HG03045 (cell line): ENCODE data around the gene NSMF.

Experiments
- ATAC-seq: cut with Tn5 transposase; IDR thresholded peaks from one replicate; pipeline ENCODE4 v1.9.1; 2021; ENCODE audit warnings: mild to moderate bottlenecking, moderate library complexity; ENCODE audit not compliant: unreplicated experiment

NSMF gene

DNA sequence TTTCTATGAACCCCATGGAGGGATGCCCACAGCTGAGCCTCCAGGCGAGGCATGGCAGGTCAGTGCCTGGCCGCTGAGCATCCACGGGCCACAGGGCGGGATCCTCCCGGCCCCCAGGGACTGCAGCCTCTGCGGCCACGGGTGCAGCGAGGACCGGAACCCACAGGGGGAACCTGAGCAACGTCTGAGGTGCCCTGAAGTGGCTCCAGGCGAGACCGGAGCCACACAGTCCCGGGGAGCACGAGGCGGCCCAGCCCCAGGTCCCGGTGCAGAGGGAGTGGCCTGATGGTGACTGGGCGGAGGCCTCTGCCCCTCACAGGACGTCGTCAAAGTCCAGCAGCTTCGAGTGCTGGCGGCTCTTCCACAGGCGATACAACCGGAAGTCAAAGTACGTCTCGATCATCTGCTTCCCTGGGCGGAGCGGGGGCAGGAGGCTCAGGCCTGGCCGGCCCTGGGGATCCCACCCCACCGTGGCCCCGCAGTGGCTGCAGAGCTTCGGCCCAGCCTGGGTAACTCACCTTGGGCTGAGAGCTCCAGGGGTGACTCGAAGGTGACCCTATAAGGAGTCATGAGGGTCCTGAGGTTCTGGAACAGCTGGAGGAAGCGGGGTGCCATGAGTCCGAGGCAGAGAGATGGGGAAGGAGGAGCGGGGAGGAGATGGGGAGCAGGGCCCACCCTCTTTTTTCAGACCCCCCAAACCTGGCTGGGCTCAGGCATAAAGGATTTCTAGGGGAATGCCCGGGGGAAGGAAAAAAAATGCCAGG lies 9.9 kb downstream of the NSMF start:
- ATAC-seq, result no peak

DNA sequence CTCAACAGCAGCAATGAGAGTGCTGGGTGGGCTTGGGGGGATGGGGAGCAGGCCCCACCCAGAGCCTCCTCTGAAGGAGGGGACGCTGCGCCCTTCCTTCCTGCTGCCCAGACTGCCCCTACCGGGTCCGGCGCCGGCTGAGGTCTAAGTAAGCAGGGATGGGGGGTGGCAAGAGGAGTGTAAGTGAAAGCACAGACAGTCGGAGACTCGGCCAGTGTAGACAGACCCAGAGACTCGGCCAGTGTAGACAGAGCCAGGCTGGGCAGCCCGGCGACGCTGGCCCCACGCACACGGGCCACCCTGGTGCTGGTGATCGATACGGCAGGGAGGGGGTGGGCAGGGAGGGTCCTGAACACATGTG lies 10.6 kb downstream of the NSMF start:
- ATAC-seq, result no peak

DNA sequence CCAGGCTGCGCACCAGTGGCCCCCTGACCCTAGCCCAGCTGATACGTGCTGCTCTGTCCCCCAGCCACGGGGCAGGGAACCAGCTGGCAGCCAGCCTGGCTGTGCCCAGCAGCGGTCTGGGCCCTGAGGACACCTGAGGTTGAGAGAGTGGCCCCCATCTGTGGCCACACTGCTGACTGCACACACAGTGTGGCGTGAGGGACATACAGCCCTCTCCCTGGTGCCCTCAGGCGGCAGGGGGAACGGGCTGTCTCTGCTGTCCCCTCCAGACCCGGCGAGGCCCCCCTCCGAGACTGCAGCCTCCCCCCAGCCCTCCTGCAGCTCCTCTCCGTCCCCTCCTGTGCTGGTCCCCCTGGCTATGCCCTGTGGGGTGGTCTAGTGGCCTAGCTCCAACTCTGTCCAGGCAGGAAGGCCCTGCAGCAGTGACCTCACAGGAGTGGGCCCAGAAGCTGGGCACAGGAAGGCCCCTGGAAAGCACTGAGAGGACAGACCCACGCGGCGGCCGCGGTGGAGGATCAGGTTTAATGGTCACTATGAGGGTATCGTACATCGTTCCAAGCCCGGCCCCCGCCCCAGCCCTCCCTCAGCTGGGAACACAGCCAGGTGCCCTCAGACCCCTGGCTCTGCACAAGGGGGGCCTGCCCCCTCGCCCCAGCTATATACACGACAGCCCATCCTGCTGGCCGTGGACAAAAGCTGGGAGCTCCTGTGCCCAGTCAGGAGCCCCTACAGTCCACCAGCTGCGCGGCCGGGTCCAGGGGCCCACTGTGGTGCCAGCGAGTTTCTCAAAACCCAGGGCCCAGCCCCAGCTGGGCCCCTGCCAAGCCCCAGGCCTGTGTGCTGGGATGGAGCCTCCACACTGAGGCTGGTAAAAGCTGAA lies 11.2 kb downstream of the NSMF start:
- no peak for ATAC-seq

DNA sequence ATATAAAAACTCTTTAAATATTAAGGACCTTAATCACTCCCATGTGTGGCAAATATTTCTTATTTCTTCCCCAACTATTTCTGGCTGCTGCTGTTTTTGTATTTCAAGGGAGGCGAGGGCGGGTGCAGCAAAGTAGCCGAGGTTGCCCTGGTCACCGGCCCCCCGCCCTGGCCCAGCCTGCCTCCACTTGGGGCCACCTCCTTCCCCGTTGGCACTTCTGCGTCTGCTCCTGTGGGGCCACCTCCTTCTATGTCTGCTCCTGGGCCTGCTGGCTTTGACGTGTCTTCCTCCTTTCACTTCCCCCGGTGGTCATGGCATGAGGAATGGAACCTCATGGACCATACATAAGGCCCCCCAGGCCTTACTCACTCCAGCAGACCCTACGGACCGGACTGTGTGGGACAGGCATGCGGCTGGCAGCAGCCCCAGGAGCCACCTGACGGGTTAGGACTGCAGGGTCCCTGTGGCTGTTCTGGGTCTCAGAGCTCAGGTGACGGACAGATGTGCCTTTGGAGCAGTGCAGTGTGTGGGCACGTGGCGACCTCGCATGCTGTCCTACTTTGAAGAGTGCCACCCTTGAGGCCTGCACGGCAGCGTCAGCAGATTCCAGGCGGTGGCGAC lies 12.2 kb downstream of the NSMF start:
- ATAC-seq, result no peak

DNA sequence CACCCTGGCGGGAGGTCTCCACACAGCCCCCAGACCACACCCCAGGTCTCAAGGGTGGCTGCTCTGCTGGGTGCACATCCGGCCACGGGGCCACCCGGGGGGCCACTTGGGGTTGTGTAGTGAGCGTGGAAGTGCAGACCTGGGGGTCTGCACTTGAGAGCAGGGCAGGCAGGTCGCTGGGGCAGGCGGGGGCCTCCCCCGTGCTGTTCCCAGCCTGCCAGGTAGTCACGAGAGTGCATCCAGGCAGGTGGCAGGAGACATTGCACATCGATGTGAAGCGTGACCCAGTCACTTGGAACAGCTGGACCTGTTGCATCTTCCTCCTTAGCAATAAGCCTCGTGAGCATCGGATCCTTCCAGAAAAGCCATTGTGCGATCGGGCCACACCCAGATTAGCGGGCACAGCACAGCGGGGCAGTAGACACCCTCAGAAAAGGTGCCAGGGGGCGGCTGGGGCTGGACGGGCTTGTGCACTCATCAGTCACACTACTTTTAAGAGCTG lies 13.2 kb downstream of the NSMF start:
- no peak for ATAC-seq

DNA sequence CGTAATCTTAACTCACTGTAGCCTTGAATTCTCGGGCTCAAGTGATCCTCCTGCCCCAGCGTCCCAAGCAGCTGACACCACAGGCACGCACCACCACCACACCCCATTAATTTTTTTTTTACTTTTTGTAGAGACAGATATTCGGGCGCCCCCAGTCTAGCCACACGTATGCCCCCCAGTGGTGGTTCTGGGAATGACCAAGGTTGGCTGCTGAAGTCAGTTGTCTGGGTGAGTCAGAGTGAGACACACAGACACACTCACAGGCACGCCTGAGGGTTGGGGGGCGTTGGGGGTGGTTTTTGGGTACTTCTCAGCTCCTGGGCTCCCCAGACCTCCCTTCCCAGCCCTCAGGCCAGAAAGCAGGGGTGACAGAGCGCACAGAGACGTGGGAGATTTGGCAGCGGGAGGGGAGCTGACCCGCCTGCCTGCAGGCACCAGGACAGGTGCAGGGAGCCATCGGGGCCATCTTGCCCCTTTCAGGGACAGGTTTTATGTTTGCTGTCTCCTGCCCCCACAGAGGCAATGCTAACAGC lies 13.8 kb downstream of the NSMF start:
- ATAC-seq, result peak; percentile 56

DNA sequence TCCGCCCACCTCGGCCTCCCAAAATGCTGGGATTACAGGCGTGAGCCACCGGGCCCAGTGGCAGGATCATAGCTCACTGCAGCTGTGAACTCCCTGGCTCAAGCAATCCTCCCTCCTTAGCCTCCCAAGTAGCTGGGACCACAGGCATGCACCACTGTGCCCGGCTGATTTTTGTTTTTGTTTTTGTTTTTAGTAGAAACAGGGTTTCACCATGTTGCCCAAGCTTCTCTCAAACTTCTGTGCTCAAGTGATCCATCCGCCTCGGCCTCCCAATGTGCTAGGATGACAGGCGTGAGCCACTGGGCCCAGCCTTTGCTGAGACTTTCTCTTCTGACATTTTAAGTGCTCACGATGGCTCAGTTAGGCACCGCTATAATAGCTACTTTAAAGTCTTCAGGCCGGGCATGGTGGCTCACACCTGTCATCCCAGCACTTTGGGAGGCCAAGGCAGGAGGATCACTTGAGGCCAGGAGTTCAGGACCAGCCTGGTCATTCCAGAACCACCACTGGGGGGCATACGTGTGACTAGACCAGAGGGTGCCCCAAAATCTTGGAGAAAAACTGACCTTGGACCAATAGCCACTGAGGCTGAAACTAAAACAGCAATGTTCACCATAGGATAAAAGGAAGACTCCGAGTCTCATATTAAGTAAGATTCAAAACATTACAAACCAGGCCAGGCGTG lies 14.9 kb downstream of the NSMF start:
- no peak for ATAC-seq

DNA sequence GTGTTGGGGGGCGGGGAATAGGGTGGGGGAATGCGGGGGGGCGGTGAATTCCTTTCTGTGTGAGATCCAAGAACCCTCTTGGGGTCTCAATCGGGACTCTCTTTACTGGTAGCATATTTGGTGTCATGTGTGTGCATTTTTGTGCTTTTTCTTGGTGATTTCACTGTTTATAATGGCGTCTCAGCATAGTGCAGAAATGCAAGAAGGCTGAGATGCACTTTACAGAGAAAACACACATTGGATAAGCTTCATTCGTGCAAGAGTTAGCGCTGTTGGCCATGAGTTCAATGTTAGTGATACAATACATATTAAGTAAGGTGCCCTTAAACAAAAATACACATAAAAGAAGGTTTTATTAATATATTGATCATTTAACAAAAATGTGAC lies 17.2 kb downstream of the NSMF start:
- no peak for ATAC-seq

DNA sequence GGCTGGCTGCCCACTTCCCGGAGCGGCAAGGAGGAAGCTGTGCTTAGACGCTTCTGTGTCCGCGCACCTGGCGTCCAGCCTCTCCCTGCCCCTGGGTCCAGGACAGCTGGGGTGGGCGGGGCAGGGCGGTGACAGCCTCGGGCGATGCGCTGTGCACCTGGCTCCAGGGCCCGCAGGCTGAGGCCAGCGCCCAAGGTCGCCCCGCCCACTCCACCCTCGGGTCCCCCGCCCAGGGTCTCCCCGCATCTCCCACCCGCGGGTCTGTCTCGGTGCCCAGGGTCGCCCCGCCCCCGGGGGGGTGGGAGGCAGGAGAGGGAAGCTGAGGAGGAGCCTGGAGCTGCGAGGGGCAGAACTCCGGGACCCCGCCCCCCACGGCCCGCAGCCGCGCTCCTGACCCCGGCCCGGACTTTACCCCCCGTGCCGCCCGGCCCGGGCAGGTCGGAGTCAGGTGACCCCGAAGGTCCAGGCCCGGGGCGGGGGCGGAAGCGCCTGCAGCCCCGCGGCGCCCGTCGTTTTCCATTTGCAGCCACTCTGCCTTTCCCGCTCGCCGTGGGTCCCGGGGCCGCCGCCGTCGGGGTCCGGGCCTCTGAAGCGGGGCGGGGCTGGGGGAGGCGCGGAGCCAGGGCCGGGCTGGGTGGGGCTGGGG lies 17.7 kb downstream of the NSMF start, which contains the start of gene ENTPD8:
ENTPD8 (minus strand) TSS at position 69 of the 646 bp plus-strand sequence. CDS start 3,072 bp downstream, outside the sequence.
- ATAC-seq, result no peak

DNA sequence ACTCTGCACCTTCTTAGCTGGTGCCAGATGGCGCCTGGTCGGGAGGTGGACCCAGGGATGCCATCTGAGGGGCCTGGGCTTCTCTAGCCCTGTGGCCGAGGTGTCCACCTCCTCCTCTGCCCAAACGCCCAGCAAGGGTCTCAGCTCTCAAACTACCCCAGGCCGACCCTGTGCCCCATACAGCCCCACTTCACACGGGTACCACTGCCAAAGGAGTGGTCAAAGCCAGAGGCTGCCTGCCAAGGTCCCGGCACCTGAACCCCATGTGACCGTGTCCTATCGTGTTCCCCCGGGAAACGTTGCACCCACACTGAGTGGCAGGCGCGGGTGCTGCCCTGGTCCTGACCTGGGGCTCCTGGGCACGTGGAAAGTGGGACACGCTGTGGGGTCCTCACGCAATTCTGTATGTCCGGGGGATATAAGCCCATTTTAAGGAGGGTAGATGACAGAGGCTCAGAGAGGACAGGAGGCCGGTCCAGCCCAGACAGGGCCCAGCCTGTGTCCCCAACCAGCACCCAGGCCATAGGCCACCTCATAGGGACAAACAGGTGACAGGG lies 19.9 kb downstream of the NSMF start:
- ATAC-seq, result no peak

DNA sequence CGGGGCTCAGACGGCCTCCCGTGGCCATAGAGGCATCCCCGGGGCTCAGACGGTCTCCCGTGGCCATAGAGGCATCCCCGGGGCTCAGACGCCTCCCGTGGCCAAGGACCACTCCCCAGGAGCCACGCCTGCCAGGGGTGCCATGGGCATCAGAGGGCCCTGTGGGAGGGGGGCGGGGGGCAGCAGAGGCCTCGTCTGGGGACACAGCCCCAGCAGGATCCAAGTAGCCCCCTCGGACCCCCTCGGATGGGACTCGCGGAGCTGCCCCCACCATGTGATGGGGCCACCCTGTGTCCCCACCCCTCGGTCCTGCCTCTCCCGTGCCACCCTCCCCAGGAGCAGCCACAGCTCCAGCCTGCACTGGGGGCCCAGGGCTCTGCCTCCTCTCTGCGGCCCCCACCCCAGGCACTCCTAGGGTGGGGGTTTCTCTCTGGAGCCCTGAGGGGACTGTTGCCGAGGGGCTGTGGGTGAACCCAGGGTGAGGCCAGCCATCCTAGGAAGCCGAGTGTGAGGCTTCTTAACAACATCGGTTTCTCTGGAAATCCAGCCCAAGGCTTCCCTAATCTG lies 20.5 kb downstream of the NSMF start:
- ATAC-seq, result no peak

DNA sequence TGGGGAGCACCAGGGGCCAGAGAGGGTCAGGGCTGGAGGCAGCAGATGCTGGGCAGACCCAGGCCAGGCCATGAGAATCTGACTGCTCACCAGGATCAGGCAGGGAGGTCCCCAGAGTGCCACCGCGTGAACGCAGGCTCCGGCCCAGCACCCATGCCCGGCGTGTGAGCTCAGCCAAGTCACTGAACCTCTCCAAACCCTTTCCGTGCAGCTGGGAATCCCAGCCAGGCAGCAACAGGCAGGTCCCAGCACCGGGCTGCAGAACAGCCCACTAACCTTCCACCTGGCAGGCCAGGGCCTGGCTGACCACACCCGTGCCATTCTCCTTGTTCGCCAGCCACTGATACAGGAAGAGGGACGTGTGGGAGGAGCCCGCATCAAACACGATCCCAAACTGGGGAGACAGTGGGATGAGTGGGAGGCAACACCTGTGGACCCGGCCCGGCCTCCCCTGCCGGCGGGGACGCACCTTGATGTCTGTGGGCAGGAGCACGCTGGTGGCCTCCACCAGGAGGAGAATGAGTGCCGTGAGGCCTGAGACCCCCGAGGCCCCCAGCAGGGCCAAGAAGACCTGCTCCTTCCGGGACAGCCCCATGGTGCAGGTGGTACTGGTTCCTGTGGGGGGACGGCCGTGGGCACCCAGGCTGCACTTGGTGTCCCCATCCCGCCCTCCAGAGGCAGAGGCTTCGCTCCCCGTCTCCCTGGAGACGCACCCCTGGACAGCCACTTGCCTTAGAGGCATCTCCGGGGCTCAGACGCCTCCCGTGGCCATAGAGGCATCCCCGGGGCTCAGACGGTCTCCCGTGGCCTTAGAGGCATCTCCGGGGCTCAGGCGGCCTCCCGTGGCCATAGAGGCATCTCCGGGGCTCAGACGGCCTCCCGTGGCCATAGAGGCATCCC lies 21.2 kb downstream of the NSMF start:
- ATAC-seq, result no peak

DNA sequence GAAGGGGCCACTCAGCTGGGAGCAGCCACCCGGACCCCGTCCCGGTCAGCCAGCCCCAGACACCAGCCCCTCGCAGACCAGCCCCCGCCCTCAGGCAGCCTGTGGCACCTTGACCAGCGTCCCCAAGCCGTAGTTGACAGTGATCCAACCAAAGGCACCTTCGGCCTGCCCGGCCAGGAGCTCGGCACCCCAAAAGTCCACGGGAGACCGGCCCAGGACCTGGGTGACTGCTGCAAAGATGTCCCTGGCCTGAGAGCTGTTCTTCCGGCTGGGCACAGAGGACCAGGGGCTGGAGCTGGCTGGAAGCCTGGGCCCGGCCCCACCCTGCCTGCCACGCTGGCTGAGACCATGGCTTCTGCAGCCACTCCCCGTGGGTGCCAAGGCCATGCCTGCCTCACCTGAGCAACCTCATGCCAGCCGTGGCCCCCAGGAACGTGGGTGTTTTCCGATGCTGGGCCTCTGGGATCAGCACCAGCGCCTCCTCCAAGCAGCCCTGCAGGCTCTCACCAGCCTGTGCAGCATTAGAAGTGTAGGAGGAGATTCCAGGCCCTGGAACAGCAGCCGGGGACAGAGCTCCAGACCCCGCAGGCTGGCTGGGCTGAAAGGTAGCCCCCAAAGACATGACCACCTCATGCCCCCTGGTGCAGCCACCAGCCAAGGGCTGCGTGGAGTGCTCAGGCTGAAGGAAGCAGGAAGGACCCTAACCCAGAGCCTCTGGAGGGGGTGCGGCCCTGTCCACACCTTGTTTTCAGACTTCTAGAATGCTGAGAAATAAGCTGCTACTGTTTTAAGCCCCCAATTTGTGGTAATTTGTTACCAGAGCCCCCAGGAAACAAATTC lies 22.2 kb downstream of the NSMF start:
- ATAC-seq, result no peak

DNA sequence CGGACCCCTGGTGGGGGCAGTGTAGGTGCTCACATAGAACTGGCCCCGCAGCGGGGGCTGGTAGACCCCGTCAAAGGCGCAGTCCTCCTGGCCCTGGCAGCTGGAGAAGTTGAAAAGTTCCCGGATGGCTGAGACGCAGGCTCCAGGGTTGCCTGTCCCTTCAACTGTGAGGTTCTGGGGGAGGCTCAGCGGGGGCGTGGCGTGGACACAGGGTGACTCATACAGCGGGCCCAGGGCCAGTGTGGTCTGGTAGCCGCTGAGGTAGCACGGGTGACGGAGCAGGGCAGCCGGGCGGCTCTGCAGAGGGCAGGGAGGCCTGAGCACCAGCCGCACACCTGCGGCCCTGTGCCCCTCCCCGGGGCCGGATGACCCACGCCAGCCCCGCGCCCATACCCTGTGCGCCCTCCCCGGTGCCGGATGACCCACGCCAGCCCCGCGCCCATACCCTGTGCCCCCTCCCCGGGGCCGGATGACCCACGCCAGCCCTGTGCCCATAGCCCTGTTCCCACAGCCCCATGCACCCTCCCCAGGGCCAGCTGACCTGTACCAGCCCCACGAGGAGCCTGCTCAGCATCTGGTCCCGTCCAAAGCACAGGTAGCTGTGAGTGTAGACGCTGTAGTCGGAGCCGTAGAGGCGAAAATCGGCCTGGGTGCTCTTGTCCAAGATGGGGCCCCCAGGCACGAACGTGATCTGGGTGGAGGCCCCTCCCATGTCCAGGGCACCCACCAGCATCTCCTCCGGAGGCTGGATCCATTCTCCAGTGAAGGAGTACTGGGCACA lies 23.0 kb downstream of the NSMF start:
- no peak for ATAC-seq

DNA sequence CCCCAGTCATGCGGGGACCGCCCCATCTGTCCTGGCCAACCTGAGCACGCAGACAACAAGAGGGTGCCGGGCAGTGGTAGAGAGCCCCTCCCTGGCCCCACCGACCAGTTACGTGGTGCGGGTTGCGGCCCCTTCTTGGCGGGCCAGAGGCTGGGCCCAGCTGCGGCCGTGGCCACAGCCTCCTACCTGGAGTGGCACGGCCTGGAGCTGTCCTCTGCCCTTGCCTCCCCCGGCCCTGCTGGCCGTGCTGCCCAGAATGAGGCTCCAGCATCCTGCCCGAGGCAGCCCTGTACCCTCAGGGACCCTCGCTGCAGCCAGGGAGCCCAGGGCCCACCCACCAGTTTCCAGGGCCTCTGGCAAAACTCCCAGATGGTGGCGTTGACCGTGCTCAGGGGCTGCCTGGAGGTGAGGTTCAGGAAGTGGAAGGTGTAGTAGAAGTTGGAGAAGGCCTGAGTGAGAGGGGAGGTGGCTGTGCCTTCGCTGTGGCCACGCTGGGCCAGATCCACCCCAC lies 23.7 kb downstream of the NSMF start:
- no peak for ATAC-seq

DNA sequence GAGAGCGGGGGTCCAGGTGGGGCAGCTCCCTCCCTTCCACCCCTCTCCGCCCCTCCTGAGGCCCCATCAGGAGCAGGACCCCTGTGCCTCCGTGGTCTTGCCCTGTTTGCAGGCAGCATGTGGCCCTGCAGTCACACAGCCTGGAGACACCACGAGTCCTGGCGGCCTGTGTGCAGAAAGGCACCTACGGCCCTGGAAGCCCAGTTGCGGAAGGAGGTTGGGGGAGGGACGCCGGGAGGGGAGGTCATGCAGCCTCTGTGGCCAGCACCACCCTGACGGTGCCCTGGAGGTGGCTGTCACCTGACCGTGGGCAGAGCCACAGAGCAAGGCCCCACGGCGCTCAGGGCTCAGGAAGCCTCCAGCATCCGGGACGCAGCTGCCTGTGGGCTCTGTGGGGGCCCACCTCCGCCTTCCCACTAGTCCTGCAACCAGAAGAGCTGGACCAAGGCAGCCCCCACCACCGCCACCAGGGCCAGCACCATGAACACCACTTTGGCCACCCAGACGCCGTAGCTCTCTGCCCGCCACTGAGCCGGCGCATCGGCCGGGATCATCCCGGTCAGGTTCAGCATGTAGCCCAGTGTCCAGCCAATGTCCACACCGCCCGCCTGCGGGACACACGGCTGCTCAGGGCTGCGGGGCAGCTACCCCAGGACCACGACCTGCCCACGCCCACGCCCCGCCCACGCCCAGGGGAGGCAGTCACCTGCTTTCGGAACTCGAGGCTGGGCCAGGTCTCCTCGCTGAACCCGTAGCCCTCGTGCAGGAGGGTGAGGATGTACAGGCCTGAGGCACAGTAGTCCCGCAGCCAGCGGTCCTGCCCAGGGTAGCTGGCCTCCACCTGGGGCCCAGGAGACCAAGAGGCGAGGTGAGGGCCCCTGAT lies 24.4 kb downstream of the NSMF start:
- no peak for ATAC-seq
